Fibroblast of lung (primary cell): ENCODE results near the gene SCN1B.

Source experiments
- EZH2 ChIP-seq: IDR thresholded peaks from 2 replicates; pipeline ENCODE4 v1.5.1; 2012; ENCODE audit warnings: low read length, control low read depth, mild to moderate bottlenecking; ENCODE audit errors: missing control alignments
- TF ChIP-seq, protein P1 (sequence below), 2 donors: IDR thresholded peaks in 1 of 2; conservative IDR thresholded peaks in 1 of 2; 1 replicate in 1 of 2; 2 replicates in 1 of 2; pipeline ENCODE4 v1.5.1; 2011 to 2012; ENCODE audit warnings: low read length in 2 of 2, control low read depth in 1 of 2, inconsistent platforms in 1 of 2, low read depth in 1 of 2, mild to moderate bottlenecking in 1 of 2

DNA sequence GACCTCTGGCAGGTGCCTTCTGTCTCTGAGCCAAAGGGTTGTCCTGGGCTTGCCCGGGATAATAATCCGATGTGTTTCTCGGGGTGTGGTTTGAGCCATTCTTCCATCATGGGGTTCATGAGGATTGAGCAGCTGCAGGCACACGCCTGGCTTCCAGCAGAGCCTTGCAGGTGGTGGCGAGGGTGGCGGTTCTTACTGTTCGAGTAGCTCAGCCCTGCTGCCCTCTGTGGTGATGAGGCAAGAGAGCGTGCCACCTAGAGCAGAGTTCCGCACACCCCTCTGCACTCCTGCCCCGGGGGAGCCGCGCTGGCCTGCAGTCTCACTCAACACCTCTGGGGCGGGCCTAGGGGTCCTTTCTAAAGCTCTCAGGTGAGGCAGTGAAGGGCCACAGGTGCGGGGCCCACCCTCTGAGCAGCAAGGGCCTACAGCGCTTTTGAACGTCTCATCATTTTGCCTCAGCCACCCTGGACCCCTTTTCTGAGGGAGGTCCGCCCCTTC lies 3.8 kb downstream of the SCN1B start:
- TF ChIP-seq, protein P1, sequence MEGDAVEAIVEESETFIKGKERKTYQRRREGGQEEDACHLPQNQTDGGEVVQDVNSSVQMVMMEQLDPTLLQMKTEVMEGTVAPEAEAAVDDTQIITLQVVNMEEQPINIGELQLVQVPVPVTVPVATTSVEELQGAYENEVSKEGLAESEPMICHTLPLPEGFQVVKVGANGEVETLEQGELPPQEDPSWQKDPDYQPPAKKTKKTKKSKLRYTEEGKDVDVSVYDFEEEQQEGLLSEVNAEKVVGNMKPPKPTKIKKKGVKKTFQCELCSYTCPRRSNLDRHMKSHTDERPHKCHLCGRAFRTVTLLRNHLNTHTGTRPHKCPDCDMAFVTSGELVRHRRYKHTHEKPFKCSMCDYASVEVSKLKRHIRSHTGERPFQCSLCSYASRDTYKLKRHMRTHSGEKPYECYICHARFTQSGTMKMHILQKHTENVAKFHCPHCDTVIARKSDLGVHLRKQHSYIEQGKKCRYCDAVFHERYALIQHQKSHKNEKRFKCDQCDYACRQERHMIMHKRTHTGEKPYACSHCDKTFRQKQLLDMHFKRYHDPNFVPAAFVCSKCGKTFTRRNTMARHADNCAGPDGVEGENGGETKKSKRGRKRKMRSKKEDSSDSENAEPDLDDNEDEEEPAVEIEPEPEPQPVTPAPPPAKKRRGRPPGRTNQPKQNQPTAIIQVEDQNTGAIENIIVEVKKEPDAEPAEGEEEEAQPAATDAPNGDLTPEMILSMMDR (conservative IDR thresholded peaks at IDR 0.05 in 1 of 2, IDR thresholded peaks at IDR 0.05 in 1 of 2; ENCODE audit: low read depth in 1 of 2, low read length in 2 of 2), result no peak
- TF ChIP-seq EZH2, result no peak
